K562 (cell line): ENCODE measurements around the gene PLCL2. TPM values are rescaled to one million over a fixed set of nuclear protein-coding genes. Genes with fewer than 3 reads are reported as not detected.

Source experiments
- ATAC-seq: fragments of 200-7000 bp; cut with Tn5 transposase; 3 replicates; pipeline ENCODE4 v1.9.1; 2020; ENCODE audit warnings: moderate library complexity
- BruUV-seq: library from RNA; stranded (reverse); fragments of 400-500 nt; replicated peaks from 2 replicates; lab custom pipeline; 2021; lab: Mats Ljungman, UMichigan
- CTCF ChIA-PET: fragments of 300-600 bp; formaldehyde crosslinking; extraction: SDS; loops from one replicate; lab custom pipeline; 2021; ENCODE audit warnings: low intra/inter-chr PET ratio; lab: Yijun Ruan, JAX
- POLR2A ChIA-PET: fragments of 300-600, 350-650 bp; sonication (Branson Sonifier 250); formaldehyde crosslinking; extraction: SDS; loops from one replicate; lab custom pipeline; 2021; ENCODE audit warnings: antibody characterized with exemption, inconsistent platforms; lab: Yijun Ruan, JAX
- DNase-seq, 4 experiments: peaks; one replicate each; pipeline versions ENCODE4 v3.0.0 to v3.0.0-alpha.2; 2011 to 2018; ENCODE audit warnings: low spot score in 3 of 4, mixed read lengths in 3 of 4; ENCODE audit errors: extremely low read depth in 1 of 4
- FAIRE-seq: peaks from 2 replicates; lab custom pipeline; 2011; peaks lifted over from hg19 to GRCh38; lab: Jason Lieb, UNC
- H2AFZ ChIP-seq: 2 replicates; pipeline ENCODE4 v1.6.0; 2011; ENCODE audit warnings: low read depth, low read length, control low read depth, inconsistent platforms
- H3K27ac ChIP-seq: fragments of 200-600 bp; 3 replicates; pipeline ENCODE4 v1.8.0; 2011; ENCODE audit warnings: low read depth, mild to moderate bottlenecking, control low read depth, inconsistent platforms, low read length, moderate library complexity, mixed read lengths; ENCODE audit errors: extremely low read depth
- H3K27me3 ChIP-seq, 2 experiments: fragments of 300-600 bp in 1 of 2; 2 replicates in 1 of 2; 3 replicates in 1 of 2; pipeline versions ENCODE4 v1.6.0 to v1.8.0; 2011; ENCODE audit warnings: inconsistent platforms in 2 of 2, low read length in 2 of 2, mild to moderate bottlenecking in 1 of 2, mixed read lengths in 1 of 2, moderate library complexity in 1 of 2; ENCODE audit not compliant: control insufficient read depth in 2 of 2, insufficient read depth in 2 of 2
- H3K36me3 ChIP-seq: fragments of 300-600 bp; 3 replicates; pipeline ENCODE4 v1.8.0; 2011; ENCODE audit warnings: mild to moderate bottlenecking, low read length, inconsistent platforms; ENCODE audit not compliant: control insufficient read depth, insufficient read depth
- H3K4me1 ChIP-seq, 2 experiments: fragments of 200-600 bp in 1 of 2; replicated peaks in 1 of 2; 2 replicates in 1 of 2; 3 replicates in 1 of 2; pipeline versions ENCODE4 v1.5.1 to v1.8.0; 2011; ENCODE audit warnings: inconsistent platforms in 2 of 2, low read length in 2 of 2, mild to moderate bottlenecking in 1 of 2, mixed read lengths in 1 of 2, moderate library complexity in 1 of 2; ENCODE audit not compliant: control insufficient read depth in 2 of 2, insufficient read depth in 2 of 2
- H3K4me2 ChIP-seq: 2 replicates; pipeline ENCODE4 v1.6.1; 2011; ENCODE audit warnings: low read length, control low read depth, inconsistent platforms, mixed read lengths; ENCODE audit not compliant: insufficient read depth
- H3K4me3 ChIP-seq: fragments of 200-600 bp; sonication (generic), shearing (Covaris generic); 2 replicates; pipeline ENCODE4 v1.5.1; 2016; ENCODE audit warnings: control low read depth, inconsistent platforms
- H3K79me2 ChIP-seq: fragments of 200-600 bp; 3 replicates; pipeline ENCODE4 v1.8.0; 2011; ENCODE audit warnings: low read length, inconsistent platforms; ENCODE audit not compliant: control insufficient read depth, insufficient read depth
- H3K9ac ChIP-seq, 2 experiments: 2 replicates each; pipeline versions ENCODE4 v1.6.0 to v1.6.1; 2011; ENCODE audit warnings: low read depth in 2 of 2, low read length in 2 of 2, control low read depth in 1 of 2, inconsistent platforms in 1 of 2, mild to moderate bottlenecking in 1 of 2, mixed read lengths in 1 of 2; ENCODE audit not compliant: insufficient read depth in 1 of 2
- H3K9me1 ChIP-seq: one replicate; pipeline ENCODE4 v1.6.0; 2011; ENCODE audit warnings: inconsistent platforms, mild to moderate bottlenecking, low read length, moderate library complexity; ENCODE audit not compliant: control insufficient read depth, insufficient read depth
- H3K9me3 ChIP-seq: replicated peaks from 2 replicates; pipeline ENCODE4 v1.5.1; 2011; ENCODE audit warnings: low read depth, low read length, inconsistent platforms; ENCODE audit not compliant: control insufficient read depth, insufficient read depth
- H4K20me1 ChIP-seq: replicated peaks from 2 replicates; pipeline ENCODE4 v1.6.1; 2011; ENCODE audit warnings: low read length, inconsistent platforms, mixed read lengths; ENCODE audit not compliant: control insufficient read depth, insufficient read depth
- BRD4 ChIP-seq: fragments of 200-600 bp; sonication (generic); IDR thresholded peaks from 2 replicates; pipeline ENCODE4 v1.6.1; 2017; ENCODE audit warnings: inconsistent platforms
- CBFA2T3 ChIP-seq: fragments of 450-650 bp; IDR thresholded peaks from 2 replicates; pipeline ENCODE4 v1.6.1; 2017
- ETV6 ChIP-seq, 3 experiments: fragments of 150-350 bp in 1 of 3; sonication (generic) in 1 of 3; formaldehyde crosslinking in 1 of 3; IDR thresholded peaks; 2 replicates each; pipeline versions ENCODE4 v1.6.1 to v1.8.0; 2014 to 2022; ENCODE audit warnings: borderline replicate concordance in 2 of 3, low read depth in 2 of 3, antibody characterized with exemption in 1 of 3, low read length in 1 of 3, mild to moderate bottlenecking in 1 of 3, missing genetic modification reagents in 1 of 3
- GATA2 ChIP-seq: sonication (generic); formaldehyde crosslinking; IDR thresholded peaks from 2 replicates; pipeline ENCODE4 v1.4.0; 2020; ENCODE audit warnings: mild to moderate bottlenecking, missing genetic modification reagents
- HDAC1 ChIP-seq, 2 experiments: fragments of 450-650 bp; IDR thresholded peaks; 2 replicates each; pipeline ENCODE4 v1.6.1; 2016 to 2017; ENCODE audit warnings: inconsistent platforms in 1 of 2, mild to moderate bottlenecking in 1 of 2, moderate library complexity in 1 of 2
- HSF4 ChIP-seq: fragments of 250-450 bp; sonication (Bioruptor Pico); IDR thresholded peaks from 2 replicates; pipeline ENCODE4 v2.1.2; 2022; ENCODE audit warnings: mild to moderate bottlenecking, moderate library complexity, borderline replicate concordance
- KDM2B ChIP-seq: fragments of 250-450 bp; sonication (Bioruptor Pico); IDR thresholded peaks from 2 replicates; pipeline ENCODE4 v1.8.0; 2021; ENCODE audit warnings: mild to moderate bottlenecking, moderate library complexity
- MLLT1 ChIP-seq, 2 experiments: fragments of 450-650 bp; IDR thresholded peaks; 2 replicates each; pipeline ENCODE4 v1.6.1; 2016
- SFPQ ChIP-seq: fragments of 200-400 bp; formaldehyde crosslinking; IDR thresholded peaks from 2 replicates; pipeline ENCODE4 v1.6.1; 2017; ENCODE audit warnings: mild to moderate bottlenecking, low read depth, low read length, moderate library complexity
- SREBF1 ChIP-seq: fragments of 150-350 bp; IDR thresholded peaks from 2 replicates; pipeline ENCODE4 v1.6.1; 2014; ENCODE audit warnings: antibody characterized with exemption, low read depth, low read length, borderline replicate concordance
- TAL1 ChIP-seq: fragments of 450-650 bp; IDR thresholded peaks from 2 replicates; pipeline ENCODE4 v1.6.1; 2016; ENCODE audit warnings: mild to moderate bottlenecking
- TCF3 ChIP-seq: sonication (generic); formaldehyde crosslinking; IDR thresholded peaks from 2 replicates; pipeline ENCODE4 v1.4.0; 2020; ENCODE audit warnings: mild to moderate bottlenecking, missing genetic modification reagents
- YY1 ChIP-seq, 3 experiments: IDR thresholded peaks; 2 replicates each; pipeline ENCODE4 v1.6.1; 2011; ENCODE audit warnings: low read length in 2 of 3, mild to moderate bottlenecking in 2 of 3, moderate library complexity in 2 of 3, borderline replicate concordance in 1 of 3, control low read depth in 1 of 3, low read depth in 1 of 3; ENCODE audit not compliant: insufficient read depth in 3 of 3, insufficient replicate concordance in 2 of 3, control insufficient read depth in 1 of 3, insufficient read length in 1 of 3; ENCODE audit errors: extremely low read depth in 1 of 3
- ZC3H11A ChIP-seq: IDR thresholded peaks from 2 replicates; pipeline ENCODE4 v1.6.1; 2012; ENCODE audit warnings: low read depth, low read length, improper control_type of control experiment
- ZNF239 ChIP-seq: fragments of 250-450 bp; sonication (Bioruptor Pico); IDR thresholded peaks from 2 replicates; pipeline ENCODE4 v1.4.0; 2020; ENCODE audit warnings: mild to moderate bottlenecking
- ZNF354B ChIP-seq: fragments of 250-450 bp; sonication (Bioruptor Pico); IDR thresholded peaks from 2 replicates; pipeline ENCODE4 v1.4.0; 2020
- ZNF436 ChIP-seq: fragments of 250-450, 450-650 bp; sonication (Bioruptor Pico); formaldehyde crosslinking; IDR thresholded peaks from 2 replicates; pipeline ENCODE4 v1.7.0; 2020; ENCODE audit warnings: mild to moderate bottlenecking
- in situ Hi-C: fragments of 300-500 bp; cut with MboI; formaldehyde crosslinking; loops from 4 replicates; pipeline ENCODE4 v1.15.0; 2018; ENCODE audit warnings: inconsistent platforms, mixed read lengths
- intact Hi-C: fragments of 100-400 bp; cut with micrococcal nuclease; formaldehyde crosslinking; loops from 2 replicates; pipeline ENCODE4 v1.14.2; 2022
- polyA plus RNA-seq, 8 experiments: library from polyadenylated mRNA; depleted of rRNA in 4 of 8; stranded (reverse) in 5 of 8; unstranded in 3 of 8; fragments of >200 nt; fragmentation: Nextera tagmentation in 2 of 8; fragmentation: Illumina TruSeq in 1 of 8; extraction: Ambion mirVana in 2 of 8; extraction: Trizol in 1 of 8; gene quantifications; 2 replicates each; pipeline versions ENCODE4 v1.2.1 to v1.2.3, GENCODE V29; 2011 to 2014; ENCODE audit warnings: inconsistent platforms in 1 of 8, missing spikeins in 1 of 8
- total RNA-seq, 7 experiments: library from RNA; depleted of rRNA in 6 of 7; stranded (reverse); fragments of >200 nt in 6 of 7; fragmentation: Illumina TruSeq in 2 of 7; extraction: Trizol in 2 of 7; gene quantifications; 2 replicates each; pipeline versions ENCODE4 v1.2.1 to v1.2.3, GENCODE V29; 2011 to 2021; ENCODE audit warnings: low replicate concordance in 1 of 7
- TF ChIP-seq, protein P1 (sequence below): fragments of 450-650 bp; IDR thresholded peaks from 2 replicates; pipeline ENCODE4 v1.6.1; 2017; ENCODE audit warnings: antibody characterized with exemption

PLCL2 gene
- total and polyA plus RNA-seq, 9 of the 15 experiments (the other 6 are each of a cell fraction or from before 2014, with no cell fraction given) = 0.03 to 0.18 (median 0.11) TPM; not detected in 2

GRCh38 chr3:16907243-16907642, 22.5 kb downstream of the PLCL2 start:
- Histone ChIP-seq H3K79me2 (no peaks in the 10 kb centered on the region), H3K27me3 (no peaks in the 10 kb centered on the region; a peak in 1 of 5 replicates), H3K4me2 (no peak overlapping the region), H3K27ac (no peak overlapping the region), H2AFZ (no peak overlapping the region), H3K36me3 (no peaks in the 10 kb centered on the region), H3K9me3 (no peaks in the 10 kb centered on the region), H3K9ac (no peak overlapping the region), H3K9me1 (no peaks in the 10 kb centered on the region), H4K20me1 (no peaks in the 10 kb centered on the region), H3K4me1 (peaks cover 0 to 8% of the 10 kb centered on the region in 2 experiments; a peak in 4 of 5 replicates), H3K4me3 (no peak overlapping the region)
- POLR2A ChIA-PET = no interaction called here
- ATAC-seq = peak; percentile 64
- no TSS peak for BruUV-seq
- DNase-seq = peak; percentile 12 to 22 (median 16)
- intact Hi-C loops (no loop called here), in situ Hi-C loops (loop anchor here (25.0 kb wide), 1 partner anchor 505 kb away; no protein-coding TSS in a partner anchor)
- peak; percentile 11 for FAIRE-seq
- CTCF ChIA-PET = no interaction called here
- TF ChIP-seq ZNF354B (no peak), KDM2B (CRISPR knock-in tag) (no peak), SREBF1 (no peak), TCF3 (CRISPR knock-in tag) (peak; percentile 44; the same call in 1 of the 2 replicates), TAL1 (peak; percentile 50), HDAC1 (IDR thresholded peaks at IDR 0.05) (peak in 1 of 2 experiments; percentile 36; a peak in 1 of 4 replicates), ZNF436 (CRISPR knock-in tag) (no peak), BRD4 (no peak), ZNF239 (CRISPR knock-in tag) (peak; percentile 63; the same call in 1 of the 2 replicates), CBFA2T3 (peak; percentile 61), YY1 (IDR thresholded peaks at IDR 0.05; ENCODE audit: borderline replicate concordance in 1 of 3, control insufficient read depth in 1 of 3, extremely low read depth in 1 of 3, insufficient read depth in 3 of 3, insufficient read length in 1 of 3, insufficient replicate concordance in 2 of 3, low read depth in 1 of 3, low read length in 2 of 3) (no peak), GATA2 (CRISPR knock-in tag) (no peak), MLLT1 (IDR thresholded peaks at IDR 0.05) (no peak), ETV6 (IDR thresholded peaks at IDR 0.05; ENCODE audit: borderline replicate concordance in 1 of 2, low read depth in 2 of 2, low read length in 1 of 2) (no peak), ETV6 (CRISPR knock-in tag; IDR thresholded peaks at IDR 0.05; ENCODE audit: borderline replicate concordance) (no peak), HSF4 (CRISPR knock-in tag) (no peak), SFPQ (no peak), ZC3H11A (no peak)
- TF ChIP-seq, protein P1, sequence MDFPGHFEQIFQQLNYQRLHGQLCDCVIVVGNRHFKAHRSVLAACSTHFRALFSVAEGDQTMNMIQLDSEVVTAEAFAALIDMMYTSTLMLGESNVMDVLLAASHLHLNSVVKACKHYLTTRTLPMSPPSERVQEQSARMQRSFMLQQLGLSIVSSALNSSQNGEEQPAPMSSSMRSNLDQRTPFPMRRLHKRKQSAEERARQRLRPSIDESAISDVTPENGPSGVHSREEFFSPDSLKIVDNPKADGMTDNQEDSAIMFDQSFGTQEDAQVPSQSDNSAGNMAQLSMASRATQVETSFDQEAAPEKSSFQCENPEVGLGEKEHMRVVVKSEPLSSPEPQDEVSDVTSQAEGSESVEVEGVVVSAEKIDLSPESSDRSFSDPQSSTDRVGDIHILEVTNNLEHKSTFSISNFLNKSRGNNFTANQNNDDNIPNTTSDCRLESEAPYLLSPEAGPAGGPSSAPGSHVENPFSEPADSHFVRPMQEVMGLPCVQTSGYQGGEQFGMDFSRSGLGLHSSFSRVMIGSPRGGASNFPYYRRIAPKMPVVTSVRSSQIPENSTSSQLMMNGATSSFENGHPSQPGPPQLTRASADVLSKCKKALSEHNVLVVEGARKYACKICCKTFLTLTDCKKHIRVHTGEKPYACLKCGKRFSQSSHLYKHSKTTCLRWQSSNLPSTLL = no peak
